IMR-90 (cell line): ENCODE results near the gene CPLX1. TPM values are rescaled to one million over a fixed set of nuclear protein-coding genes. Genes with fewer than 3 reads are reported as not detected.

ENCODE experiments used
- ATAC-seq: fragments of 200-7000 bp; cut with Tn5 transposase; 2 replicates; pipeline ENCODE4 v1.9.1; 2020; ENCODE audit warnings: low read depth, mild to moderate bottlenecking, moderate library complexity
- BruUV-seq: library from RNA; stranded (reverse); fragments of 400-500 nt; replicated peaks from 2 replicates; lab custom pipeline; 2021; lab: Mats Ljungman, UMichigan
- CTCF ChIA-PET: fragments of 300-600 bp; formaldehyde crosslinking; extraction: SDS; loops from one replicate; lab custom pipeline; 2021; ENCODE audit warnings: antibody characterized with exemption; lab: Yijun Ruan, JAX
- POLR2A ChIA-PET: fragments of 300-600 bp; sonication (Branson Sonifier 250); formaldehyde crosslinking; loops from one replicate; lab custom pipeline; 2022; ENCODE audit warnings: antibody characterized with exemption; ENCODE audit not compliant: unreplicated experiment; lab: Charles Lee
- DNase-seq: peaks from one replicate; pipeline ENCODE4 v3.0.0; 2013
- H2AFZ ChIP-seq: replicated peaks from 2 replicates; pipeline ENCODE3; 2013; ENCODE audit warnings: low read length, mild to moderate bottlenecking; ENCODE audit not compliant: poor library complexity
- H2AK5ac ChIP-seq: 2 replicates; pipeline ENCODE4 v1.6.1; 2013; ENCODE audit warnings: low read depth, low read length, inconsistent platforms
- H2AK9ac ChIP-seq: replicated peaks from 2 replicates; pipeline ENCODE3; 2013; ENCODE audit warnings: mild to moderate bottlenecking, low read depth, low read length, moderate library complexity; ENCODE audit not compliant: poor library complexity
- H2BK120ac ChIP-seq: 2 replicates; pipeline ENCODE4 v1.6.1; 2013; ENCODE audit warnings: low read depth, low read length, inconsistent platforms
- H2BK15ac ChIP-seq: 3 replicates; pipeline ENCODE4 v1.6.1; 2013; ENCODE audit warnings: low read depth, low read length, inconsistent platforms
- H2BK20ac ChIP-seq: 2 replicates; pipeline ENCODE4 v1.6.1; 2013; ENCODE audit warnings: low read depth, mild to moderate bottlenecking, inconsistent platforms, low read length, moderate library complexity
- H2BK5ac ChIP-seq: 2 replicates; pipeline ENCODE4 v1.6.1; 2013; ENCODE audit warnings: mild to moderate bottlenecking, low read depth, low read length, inconsistent platforms; ENCODE audit not compliant: poor library complexity, severe bottlenecking
- H3K14ac ChIP-seq: replicated peaks from 2 replicates; pipeline ENCODE4 v1.6.1; 2013; ENCODE audit warnings: low read depth, low read length, inconsistent platforms
- H3K18ac ChIP-seq: 2 replicates; pipeline ENCODE4 v1.6.1; 2013; ENCODE audit warnings: low read depth, low read length, control low read depth
- H3K23ac ChIP-seq: 2 replicates; pipeline ENCODE4 v1.6.1; 2013; ENCODE audit warnings: low read depth, low read length, inconsistent platforms
- H3K27ac ChIP-seq: 2 replicates; pipeline ENCODE4 v1.5.1; 2013; ENCODE audit warnings: mild to moderate bottlenecking, control low read depth, low read length; ENCODE audit not compliant: insufficient read depth
- H3K27me3 ChIP-seq: 2 replicates; pipeline ENCODE4 v1.6.1; 2013; ENCODE audit warnings: low read length; ENCODE audit not compliant: control insufficient read depth, insufficient read depth
- H3K36me3 ChIP-seq: 2 replicates; pipeline ENCODE4 v1.6.1; 2013; ENCODE audit warnings: low read length, mixed read lengths; ENCODE audit not compliant: control insufficient read depth, insufficient read depth
- H3K4ac ChIP-seq: 2 replicates; pipeline ENCODE4 v1.6.1; 2013; ENCODE audit warnings: low read depth, low read length, inconsistent platforms
- H3K4me1 ChIP-seq: 2 replicates; pipeline ENCODE4 v1.6.1; 2013; ENCODE audit warnings: low read length, mixed read lengths; ENCODE audit not compliant: control insufficient read depth, insufficient read depth
- H3K4me2 ChIP-seq: 2 replicates; pipeline ENCODE4 v1.6.1; 2013; ENCODE audit warnings: low read depth, mild to moderate bottlenecking, control low read depth, low read length, moderate library complexity
- H3K4me3 ChIP-seq: 2 replicates; pipeline ENCODE4 v1.5.1; 2013; ENCODE audit warnings: low read depth, mild to moderate bottlenecking, control low read depth, low read length, moderate library complexity; ENCODE audit not compliant: insufficient read depth
- H3K56ac ChIP-seq: 2 replicates; pipeline ENCODE4 v1.6.1; 2013; ENCODE audit warnings: low read length, inconsistent platforms; ENCODE audit not compliant: insufficient read depth; ENCODE audit errors: extremely low read depth
- H3K79me1 ChIP-seq, 2 experiments: 2 replicates each; pipeline ENCODE4 v1.6.1; 2013; ENCODE audit warnings: low read length in 2 of 2, inconsistent platforms in 1 of 2, low read depth in 1 of 2
- H3K9ac ChIP-seq: 2 replicates; pipeline ENCODE4 v1.6.1; 2013; ENCODE audit warnings: low read depth, low read length, control low read depth
- H3K9me1 ChIP-seq: 2 replicates; pipeline ENCODE4 v1.6.1; 2013; ENCODE audit warnings: low read length, inconsistent platforms; ENCODE audit not compliant: insufficient read depth
- H3K9me3 ChIP-seq: 2 replicates; pipeline ENCODE4 v1.6.1; 2013; ENCODE audit warnings: low read length; ENCODE audit not compliant: control insufficient read depth, insufficient read depth
- H4K20me1 ChIP-seq: 2 replicates; pipeline ENCODE4 v1.6.1; 2013; ENCODE audit warnings: low read length, inconsistent platforms; ENCODE audit not compliant: insufficient read depth
- H4K5ac ChIP-seq: 2 replicates; pipeline ENCODE4 v1.6.1; 2013; ENCODE audit warnings: mild to moderate bottlenecking, low read depth, low read length, control low read depth
- H4K8ac ChIP-seq, 2 experiments: 2 replicates each; pipeline ENCODE4 v1.6.1; 2013; ENCODE audit warnings: low read depth in 2 of 2, low read length in 2 of 2, control low read depth in 1 of 2, inconsistent platforms in 1 of 2
- H4K91ac ChIP-seq: 2 replicates; pipeline ENCODE4 v1.6.1; 2013; ENCODE audit warnings: low read depth, low read length, inconsistent platforms; ENCODE audit not compliant: insufficient read depth
- BHLHE40 ChIP-seq: fragments of 150-350 bp; IDR thresholded peaks from 2 replicates; pipeline ENCODE4 v1.6.1; 2016; ENCODE audit warnings: mild to moderate bottlenecking, low read depth, low read length
- CHD1 ChIP-seq: IDR thresholded peaks from 2 replicates; pipeline ENCODE4 v1.6.1; 2012; ENCODE audit warnings: low read depth, low read length, improper control_type of control experiment
- FOS ChIP-seq: fragments of 150-350 bp; IDR thresholded peaks from 2 replicates; pipeline ENCODE4 v1.6.1; 2016; ENCODE audit warnings: low read depth, low read length
- MAFK ChIP-seq: IDR thresholded peaks from 2 replicates; pipeline ENCODE4 v1.6.1; 2012; ENCODE audit warnings: low read depth, low read length, improper control_type of control experiment
- MXI1 ChIP-seq: IDR thresholded peaks from 2 replicates; pipeline ENCODE4 v1.6.1; 2012; ENCODE audit warnings: low read depth, mild to moderate bottlenecking, low read length, moderate library complexity, borderline replicate concordance
- NFE2L2 ChIP-seq: fragments of 150-350 bp; IDR thresholded peaks from 2 replicates; pipeline ENCODE4 v1.6.1; 2016; ENCODE audit warnings: low read depth, mild to moderate bottlenecking, low read length
- POLR2A ChIP-seq: IDR thresholded peaks from 2 replicates; pipeline ENCODE4 v1.6.1; 2012; ENCODE audit warnings: mild to moderate bottlenecking, low read depth, low read length
- RAD21 ChIP-seq: IDR thresholded peaks from 2 replicates; pipeline ENCODE4 v1.6.1; 2012; ENCODE audit warnings: low read length, improper control_type of control experiment
- RCOR1 ChIP-seq: IDR thresholded peaks from 2 replicates; pipeline ENCODE4 v1.6.1; 2012; ENCODE audit warnings: mild to moderate bottlenecking, low read length, improper control_type of control experiment; ENCODE audit not compliant: insufficient replicate concordance
- SMC3 ChIP-seq: fragments of 150-350 bp; IDR thresholded peaks from 2 replicates; pipeline ENCODE4 v1.6.1; 2016; ENCODE audit warnings: low read depth, mild to moderate bottlenecking, antibody characterized with exemption, low read length, moderate library complexity
- USF2 ChIP-seq: fragments of 150-350 bp; IDR thresholded peaks from 2 replicates; pipeline ENCODE4 v1.6.1; 2017; ENCODE audit warnings: mild to moderate bottlenecking, antibody characterized with exemption, low read length, low read depth
- WGBS, 2 experiments: methylation state at CpG; one replicate each; pipeline versions ENCODE4 v1.1.5 to v1.1.7; 2013; ENCODE audit warnings: missing lambda C conversion rate in 2 of 2; ENCODE audit not compliant: insufficient read length in 1 of 2; ENCODE audit errors: extremely low coverage in 2 of 2; 5-methylcytosine and 5-hydroxymethylcytosine counted together
- dilution Hi-C: fragments of 300-500 bp; cut with HindIII; formaldehyde crosslinking; loops from one replicate; pipeline ENCODE4 v1.14.3; 2018; ENCODE audit warnings: low sequenced_read_pairs; ENCODE audit not compliant: unreplicated experiment
- in situ Hi-C: fragments of 300-500 bp; cut with MboI; formaldehyde crosslinking; loops from 3 replicates; pipeline ENCODE4 v1.14.3; 2019; ENCODE audit warnings: low sequenced_read_pairs, inconsistent platforms, mixed read lengths
- intact Hi-C: fragments of 100-400 bp; cut with micrococcal nuclease; formaldehyde crosslinking; loops from 2 replicates; pipeline ENCODE4 v1.10.0; 2022
- polyA plus RNA-seq, 3 experiments: library from polyadenylated mRNA; depleted of rRNA; stranded (reverse); fragments of >200 nt; gene quantifications; 2 replicates each; pipeline ENCODE4 v1.2.3, GENCODE V29; 2012; ENCODE audit warnings: low replicate concordance in 1 of 3
- total RNA-seq: library from RNA; depleted of rRNA; stranded (reverse); fragments of >200 nt; gene quantifications from 2 replicates; pipeline ENCODE4 v1.2.3, GENCODE V29; 2012
- TF ChIP-seq, protein P1 (sequence below): conservative IDR thresholded peaks from 2 replicates; pipeline ENCODE4 v1.5.1; 2012; ENCODE audit warnings: mild to moderate bottlenecking, low read depth, low read length, improper control_type of control experiment

CPLX1 gene
- total and polyA plus RNA-seq, 2 of the 4 experiments (the other 2 are of a cell fraction): 0.05 TPM; not detected in 1

DNA sequence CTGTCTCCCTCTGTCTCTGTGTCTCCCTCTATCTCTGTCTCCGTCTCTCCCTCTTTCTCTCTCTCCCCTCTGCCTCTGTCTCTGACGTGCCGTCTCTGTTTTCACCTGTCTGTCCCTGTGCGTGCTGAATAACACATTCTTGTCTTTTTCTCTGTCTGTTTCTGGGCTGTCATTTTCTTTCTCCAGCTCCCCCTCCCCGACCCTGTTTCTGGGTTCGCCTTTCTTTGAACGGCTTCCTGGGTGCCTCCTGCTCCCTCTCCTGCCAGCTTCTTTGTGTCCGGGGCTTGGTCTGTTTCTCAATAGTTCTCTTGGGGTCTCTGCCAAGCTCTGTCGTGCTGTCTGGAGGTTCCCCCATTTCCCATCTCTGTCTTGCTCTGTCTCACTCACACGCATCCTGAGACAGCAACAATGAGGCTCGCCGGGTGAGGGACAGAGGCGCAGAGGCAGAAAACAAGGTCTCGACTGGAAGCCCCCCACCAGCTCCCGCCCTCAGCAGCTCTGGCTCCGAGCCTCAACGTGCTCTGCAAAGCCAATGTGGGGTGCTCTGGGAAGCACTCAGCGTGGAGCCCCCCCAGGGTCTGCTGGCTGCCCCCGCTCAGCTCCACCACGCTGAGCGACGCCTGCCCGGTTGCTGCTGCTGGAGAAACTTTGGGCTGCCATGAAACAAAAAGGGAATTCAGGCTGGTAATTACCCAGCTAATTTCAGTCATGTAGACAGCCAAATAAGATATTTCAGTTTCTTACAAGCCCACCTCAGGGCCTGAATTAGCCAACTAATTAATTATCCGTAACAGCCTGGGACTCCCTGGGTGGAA, 3.4 kb downstream of the CPLX1 start (continued):
- TF ChIP-seq, protein P1, sequence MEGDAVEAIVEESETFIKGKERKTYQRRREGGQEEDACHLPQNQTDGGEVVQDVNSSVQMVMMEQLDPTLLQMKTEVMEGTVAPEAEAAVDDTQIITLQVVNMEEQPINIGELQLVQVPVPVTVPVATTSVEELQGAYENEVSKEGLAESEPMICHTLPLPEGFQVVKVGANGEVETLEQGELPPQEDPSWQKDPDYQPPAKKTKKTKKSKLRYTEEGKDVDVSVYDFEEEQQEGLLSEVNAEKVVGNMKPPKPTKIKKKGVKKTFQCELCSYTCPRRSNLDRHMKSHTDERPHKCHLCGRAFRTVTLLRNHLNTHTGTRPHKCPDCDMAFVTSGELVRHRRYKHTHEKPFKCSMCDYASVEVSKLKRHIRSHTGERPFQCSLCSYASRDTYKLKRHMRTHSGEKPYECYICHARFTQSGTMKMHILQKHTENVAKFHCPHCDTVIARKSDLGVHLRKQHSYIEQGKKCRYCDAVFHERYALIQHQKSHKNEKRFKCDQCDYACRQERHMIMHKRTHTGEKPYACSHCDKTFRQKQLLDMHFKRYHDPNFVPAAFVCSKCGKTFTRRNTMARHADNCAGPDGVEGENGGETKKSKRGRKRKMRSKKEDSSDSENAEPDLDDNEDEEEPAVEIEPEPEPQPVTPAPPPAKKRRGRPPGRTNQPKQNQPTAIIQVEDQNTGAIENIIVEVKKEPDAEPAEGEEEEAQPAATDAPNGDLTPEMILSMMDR: no peak

GRCh38 chr4:821631-822030, 4.3 kb downstream of the CPLX1 start:
- Histone ChIP-seq H3K23ac (no peak overlapping the region), H2AK9ac (no peak overlapping the region), H3K27ac (no peak overlapping the region), H3K79me1 (no peaks in the 10 kb centered on the region), H2BK120ac (no peak overlapping the region), H3K36me3 (no peaks in the 10 kb centered on the region), H2AFZ (no peak overlapping the region), H4K8ac (no peak overlapping the region), H3K4me3 (no peak overlapping the region), H3K9ac (no peak overlapping the region), H4K20me1 (no peaks in the 10 kb centered on the region; the same call in 1 of the 2 replicates), H3K4ac (no peak overlapping the region), H3K4me1 (no peaks in the 10 kb centered on the region), H2AK5ac (no peak overlapping the region), H3K9me1 (no peaks in the 10 kb centered on the region), H2BK15ac (no peak overlapping the region), H2BK5ac (no peak overlapping the region), H3K4me2 (no peak overlapping the region), H3K27me3 (peaks cover 76% of the 10 kb centered on the region), H3K18ac (no peak overlapping the region), H2BK20ac (no peak overlapping the region), H3K14ac (no peak overlapping the region), H4K91ac (no peak overlapping the region), H4K5ac (no peak overlapping the region), H3K9me3 (peaks cover 4% of the 10 kb centered on the region), H3K56ac (no peak overlapping the region)
- dilution Hi-C loops: no loop called here
- BruUV-seq: no TSS peak
- WGBS, 2 experiments: 71% methylated on average over 14 of the region's 16 CpGs; no CpG with 5 or more reads in 1 of the 2 experiments
- no peak for ATAC-seq
- intact Hi-C loops: no loop called here
- DNase-seq: no peak
- in situ Hi-C loops: no loop called here
- POLR2A ChIA-PET: no interaction called here
- CTCF ChIA-PET: no interaction called here
- TF ChIP-seq MXI1: no peak
- no peak for TF ChIP-seq SMC3
- no peak for TF ChIP-seq BHLHE40
- no peak for TF ChIP-seq POLR2A
- TF ChIP-seq RCOR1: no peak
- TF ChIP-seq, protein P1: no peak
- TF ChIP-seq FOS: no peak
- TF ChIP-seq RAD21: no peak
- no peak for TF ChIP-seq NFE2L2
- TF ChIP-seq MAFK: no peak
- no peak for TF ChIP-seq CHD1
- TF ChIP-seq USF2: no peak
